Measurements from ENCODE around the gene PI3.

PI3 gene

GRCh38 chr20:45163083-45163803 lies 11.5 kb upstream of the PI3 start (continued):
- no peak for TF ChIP-seq PATZ1 (CRISPR knock-in tag; IDR thresholded peaks at IDR 0.05; ENCODE audit: borderline replicate concordance)
- TF ChIP-seq OSR1 (CRISPR knock-in tag; IDR thresholded peaks at IDR 0.05): no peak
- no peak for TF ChIP-seq CREB5 (CRISPR knock-in tag; IDR thresholded peaks at IDR 0.05; ENCODE audit: low read depth)
- no peak for TF ChIP-seq ZC3H10 (CRISPR knock-in tag; IDR thresholded peaks at IDR 0.05)

GRCh38 chr20:45164906-45165305 lies 9.8 kb upstream of the PI3 start:
- ATAC-seq: no peak
- TF ChIP-seq ZNF8 (CRISPR knock-in tag; IDR thresholded peaks at IDR 0.05): no peak
- no peak for TF ChIP-seq TSHZ2 (CRISPR knock-in tag; IDR thresholded peaks at IDR 0.05)
- no peak for TF ChIP-seq PATZ1 (CRISPR knock-in tag; IDR thresholded peaks at IDR 0.05; ENCODE audit: borderline replicate concordance)
- no peak for TF ChIP-seq CSDC2 (CRISPR knock-in tag; IDR thresholded peaks at IDR 0.05)
- no peak for TF ChIP-seq RARB (CRISPR knock-in tag; IDR thresholded peaks at IDR 0.05)

GRCh38 chr20:45173522-45173921 lies 1.2 kb upstream of the PI3 start:
- ATAC-seq: no peak
- TF ChIP-seq ZNF70 (CRISPR knock-in tag; IDR thresholded peaks at IDR 0.05) (no peak), ISL1 (CRISPR knock-in tag; IDR thresholded peaks at IDR 0.05) (no peak), CSRNP3 (CRISPR knock-in tag; IDR thresholded peaks at IDR 0.05) (no peak), TOX (CRISPR knock-in tag; IDR thresholded peaks at IDR 0.05; ENCODE audit: borderline replicate concordance) (no peak), OSR1 (CRISPR knock-in tag; IDR thresholded peaks at IDR 0.05) (no peak), ESRRG (CRISPR knock-in tag; IDR thresholded peaks at IDR 0.05) (no peak), BACH2 (CRISPR knock-in tag; IDR thresholded peaks at IDR 0.05; ENCODE audit: borderline replicate concordance) (no peak), ZNF8 (CRISPR knock-in tag; IDR thresholded peaks at IDR 0.05) (no peak), CSDC2 (CRISPR knock-in tag; IDR thresholded peaks at IDR 0.05) (no peak), ZFP30 (CRISPR knock-in tag; IDR thresholded peaks at IDR 0.05) (no peak), CREB5 (CRISPR knock-in tag; IDR thresholded peaks at IDR 0.05; ENCODE audit: low read depth) (no peak), GLIS3 (CRISPR knock-in tag; IDR thresholded peaks at IDR 0.05) (no peak)

All from SK-N-SH treated with all-trans-retinoic acid at 6 μM for 48 hours (cell line).